ENCODE data around the gene CA10.

The CA10 gene

GRCh38 chr17:51662204-51663056, 496.1 kb downstream of the CA10 start:
- H2BK120ac ChIP-seq (ENCODE audit: low read depth, low read length): no peak overlapping the region
- no peak overlapping the region for H3K14ac ChIP-seq (ENCODE audit: low read length)
- no peak overlapping the region for H2AFZ ChIP-seq (ENCODE audit: low read length)
- H3K9ac ChIP-seq (ENCODE audit: low read depth, low read length, poor library complexity): no peak overlapping the region
- no peak overlapping the region for H2BK15ac ChIP-seq (ENCODE audit: low read length)
- H3K4ac ChIP-seq (ENCODE audit: low read length): no peak overlapping the region
- H3K9me3 ChIP-seq (replicated peaks in 1 of 2; ENCODE audit: control insufficient read depth in 2 of 2, insufficient read depth in 1 of 2, low read depth in 1 of 2, low read length in 2 of 2): no peaks in the 10 kb centered on the region
- no peak overlapping the region for H3K4me3 ChIP-seq (ENCODE audit: low read length in 2 of 2)
- WGBS, 2 donors (ENCODE audit: extremely low coverage in 2 of 2, insufficient read length in 2 of 2, insufficient replicate concordance in 1 of 2): no CpG with 5 or more reads among the region's 2 CpGs
- H3K27me3 ChIP-seq (ENCODE audit: control insufficient read depth in 3 of 3, insufficient read depth in 3 of 3, low read depth in 1 of 3, low read length in 3 of 3): no peaks in the 10 kb centered on the region
- H4K91ac ChIP-seq (ENCODE audit: low read depth, low read length, poor library complexity): no peak overlapping the region
- H3K4me2 ChIP-seq (ENCODE audit: insufficient read depth, low read length, poor library complexity, severe bottlenecking): no peak overlapping the region
- H3K4me1 ChIP-seq (ENCODE audit: control insufficient read depth in 2 of 2, insufficient read depth in 1 of 2, low read depth in 1 of 2, low read length in 2 of 2): peaks cover 0 to 2% of the 10 kb centered on the region in 2 donors
- H3K18ac ChIP-seq (ENCODE audit: low read length): no peak overlapping the region
- no peak overlapping the region for H2AK5ac ChIP-seq (ENCODE audit: low read depth, low read length)
- H3K23ac ChIP-seq (ENCODE audit: low read depth, low read length, poor library complexity): no peak overlapping the region
- no peak for DNase-seq (ENCODE audit: low spot score)
- no peaks in the 10 kb centered on the region for H3K36me3 ChIP-seq (replicated peaks in 1 of 2; ENCODE audit: control insufficient read depth in 2 of 2, insufficient read depth in 2 of 2, low read length in 2 of 2)
- no peak overlapping the region for H4K8ac ChIP-seq (ENCODE audit: low read depth, low read length)
- H2BK12ac ChIP-seq (ENCODE audit: low read length): no peak overlapping the region
- H2BK5ac ChIP-seq (ENCODE audit: low read length): no peak overlapping the region
- no peak overlapping the region for H3K27ac ChIP-seq (replicated peaks; ENCODE audit: low read length)
- H3K79me1 ChIP-seq (ENCODE audit: low read depth, low read length): no peaks in the 10 kb centered on the region

GRCh38 chr17:51661403-51661802, 497.1 kb downstream of the CA10 start:
- no peak overlapping the region for H2BK12ac ChIP-seq (ENCODE audit: low read length)
- peaks cover 0 to 2% of the 10 kb centered on the region in 2 donors for H3K4me1 ChIP-seq (ENCODE audit: control insufficient read depth in 2 of 2, insufficient read depth in 1 of 2, low read depth in 1 of 2, low read length in 2 of 2)
- H3K4me3 ChIP-seq (ENCODE audit: low read length in 2 of 2): no peak overlapping the region
- DNase-seq (ENCODE audit: low spot score): no peak
- no peaks in the 10 kb centered on the region for H3K27me3 ChIP-seq (ENCODE audit: control insufficient read depth in 3 of 3, insufficient read depth in 3 of 3, low read depth in 1 of 3, low read length in 3 of 3)
- no peaks in the 10 kb centered on the region for H3K36me3 ChIP-seq (replicated peaks in 1 of 2; ENCODE audit: control insufficient read depth in 2 of 2, insufficient read depth in 2 of 2, low read length in 2 of 2)
- no peak overlapping the region for H4K8ac ChIP-seq (ENCODE audit: low read depth, low read length)
- H4K91ac ChIP-seq (ENCODE audit: low read depth, low read length, poor library complexity): no peak overlapping the region
- H2BK120ac ChIP-seq (ENCODE audit: low read depth, low read length): no peak overlapping the region
- H3K23ac ChIP-seq (ENCODE audit: low read depth, low read length, poor library complexity): no peak overlapping the region
- H3K9ac ChIP-seq (ENCODE audit: low read depth, low read length, poor library complexity): no peak overlapping the region
- no peak overlapping the region for H2AFZ ChIP-seq (ENCODE audit: low read length)
- H3K18ac ChIP-seq (ENCODE audit: low read length): no peak overlapping the region
- no peak overlapping the region for H2BK5ac ChIP-seq (ENCODE audit: low read length)
- H2AK5ac ChIP-seq (ENCODE audit: low read depth, low read length): no peak overlapping the region
- H3K9me3 ChIP-seq (replicated peaks in 1 of 2; ENCODE audit: control insufficient read depth in 2 of 2, insufficient read depth in 1 of 2, low read depth in 1 of 2, low read length in 2 of 2): no peaks in the 10 kb centered on the region
- H3K27ac ChIP-seq (replicated peaks; ENCODE audit: low read length): no peak overlapping the region
- H3K4ac ChIP-seq (ENCODE audit: low read length): no peak overlapping the region
- H3K4me2 ChIP-seq (ENCODE audit: insufficient read depth, low read length, poor library complexity, severe bottlenecking): no peak overlapping the region
- no CpG with 5 or more reads among the region's 4 CpGs for WGBS, 2 donors (ENCODE audit: extremely low coverage in 2 of 2, insufficient read length in 2 of 2, insufficient replicate concordance in 1 of 2)
- no peak overlapping the region for H2BK15ac ChIP-seq (ENCODE audit: low read length)
- H3K79me1 ChIP-seq (ENCODE audit: low read depth, low read length): no peaks in the 10 kb centered on the region
- no peak overlapping the region for H3K14ac ChIP-seq (ENCODE audit: low read length)

DNA sequence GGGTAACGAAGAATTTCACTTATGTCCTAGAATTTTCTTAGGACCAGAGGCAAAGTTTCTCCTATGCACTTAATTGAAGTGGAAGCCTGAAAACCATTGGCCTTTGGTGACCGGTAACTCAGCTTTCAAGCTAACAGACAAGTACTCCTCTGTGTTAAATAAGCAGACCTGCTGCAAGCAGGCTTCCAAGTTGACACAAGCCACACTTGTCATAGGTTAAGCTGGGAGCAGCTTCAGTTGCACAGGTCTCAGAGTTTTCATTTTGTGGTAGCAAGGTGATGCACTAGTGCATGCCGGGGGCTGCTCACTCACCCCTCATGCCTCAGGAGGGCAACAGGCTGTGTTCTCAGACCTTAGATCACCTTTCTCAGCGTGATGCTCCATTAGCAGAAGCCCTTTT, 498.2 kb downstream of the CA10 start:
- DNase-seq (ENCODE audit: low spot score): no peak
- Histone ChIP-seq H3K18ac (ENCODE audit: low read length) (no peak overlapping the region), H2BK120ac (ENCODE audit: low read depth, low read length) (no peak overlapping the region), H3K4ac (ENCODE audit: low read length) (no peak overlapping the region), H3K9ac (ENCODE audit: low read depth, low read length, poor library complexity) (no peak overlapping the region), H4K8ac (ENCODE audit: low read depth, low read length) (no peak overlapping the region), H3K27ac (replicated peaks; ENCODE audit: low read length) (no peak overlapping the region), H2BK15ac (ENCODE audit: low read length) (no peak overlapping the region), H2BK12ac (ENCODE audit: low read length) (no peak overlapping the region), H3K9me3 (replicated peaks in 1 of 2; ENCODE audit: control insufficient read depth in 2 of 2, insufficient read depth in 1 of 2, low read depth in 1 of 2, low read length in 2 of 2) (no peaks in the 10 kb centered on the region), H3K36me3 (replicated peaks in 1 of 2; ENCODE audit: control insufficient read depth in 2 of 2, insufficient read depth in 2 of 2, low read length in 2 of 2) (no peaks in the 10 kb centered on the region), H3K79me1 (ENCODE audit: low read depth, low read length) (no peaks in the 10 kb centered on the region), H3K4me3 (ENCODE audit: low read length in 2 of 2) (no peak overlapping the region), H2BK5ac (ENCODE audit: low read length) (no peak overlapping the region), H3K4me2 (ENCODE audit: insufficient read depth, low read length, poor library complexity, severe bottlenecking) (no peak overlapping the region), H3K27me3 (ENCODE audit: control insufficient read depth in 3 of 3, insufficient read depth in 3 of 3, low read depth in 1 of 3, low read length in 3 of 3) (no peaks in the 10 kb centered on the region), H2AFZ (ENCODE audit: low read length) (no peak overlapping the region), H4K91ac (ENCODE audit: low read depth, low read length, poor library complexity) (no peak overlapping the region), H2AK5ac (ENCODE audit: low read depth, low read length) (no peak overlapping the region), H3K23ac (ENCODE audit: low read depth, low read length, poor library complexity) (no peak overlapping the region), H3K14ac (ENCODE audit: low read length) (peak overlapping the region; percentile 22), H3K4me1 (ENCODE audit: control insufficient read depth in 2 of 2, insufficient read depth in 1 of 2, low read depth in 1 of 2, low read length in 2 of 2) (peaks cover 0 to 2% of the 10 kb centered on the region in 2 donors)
- WGBS, 2 donors (ENCODE audit: extremely low coverage in 2 of 2, insufficient read length in 2 of 2, insufficient replicate concordance in 1 of 2): no CpG with 5 or more reads among the region's 4 CpGs

GRCh38 chr17:51657224-51657623, 501.3 kb downstream of the CA10 start:
- Histone ChIP-seq H3K9me3 (replicated peaks in 1 of 2; ENCODE audit: control insufficient read depth in 2 of 2, insufficient read depth in 1 of 2, low read depth in 1 of 2, low read length in 2 of 2) (no peaks in the 10 kb centered on the region), H3K36me3 (replicated peaks in 1 of 2; ENCODE audit: control insufficient read depth in 2 of 2, insufficient read depth in 2 of 2, low read length in 2 of 2) (no peaks in the 10 kb centered on the region), H3K23ac (ENCODE audit: low read depth, low read length, poor library complexity) (no peak overlapping the region), H3K9ac (ENCODE audit: low read depth, low read length, poor library complexity) (no peak overlapping the region), H3K4me1 (ENCODE audit: control insufficient read depth in 2 of 2, insufficient read depth in 1 of 2, low read depth in 1 of 2, low read length in 2 of 2) (peaks cover 0 to 2% of the 10 kb centered on the region in 2 donors), H2BK5ac (ENCODE audit: low read length) (no peak overlapping the region), H2BK12ac (ENCODE audit: low read length) (no peak overlapping the region), H3K27me3 (ENCODE audit: control insufficient read depth in 3 of 3, insufficient read depth in 3 of 3, low read depth in 1 of 3, low read length in 3 of 3) (no peaks in the 10 kb centered on the region), H3K4me2 (ENCODE audit: insufficient read depth, low read length, poor library complexity, severe bottlenecking) (no peak overlapping the region), H3K14ac (ENCODE audit: low read length) (no peak overlapping the region), H3K4ac (ENCODE audit: low read length) (no peak overlapping the region), H3K4me3 (ENCODE audit: low read length in 2 of 2) (no peak overlapping the region), H4K8ac (ENCODE audit: low read depth, low read length) (no peak overlapping the region), H3K18ac (ENCODE audit: low read length) (no peak overlapping the region), H4K91ac (ENCODE audit: low read depth, low read length, poor library complexity) (no peak overlapping the region), H2AFZ (ENCODE audit: low read length) (no peak overlapping the region), H2AK5ac (ENCODE audit: low read depth, low read length) (no peak overlapping the region), H3K79me1 (ENCODE audit: low read depth, low read length) (no peaks in the 10 kb centered on the region), H3K27ac (replicated peaks; ENCODE audit: low read length) (no peak overlapping the region), H2BK15ac (ENCODE audit: low read length) (no peak overlapping the region), H2BK120ac (ENCODE audit: low read depth, low read length) (no peak overlapping the region)
- no peak for DNase-seq (ENCODE audit: low spot score)
